GM20431 (cell line): ENCODE measurements around the gene LCN15.
"Not testable (repeated sequence)": the region's sequence is repeated elsewhere in the genome, so short reads cannot be mapped to it uniquely, and the experiment has no call there.

Experiments
- in situ Hi-C: fragments of 300-500 bp; cut with MseI, MboI; formaldehyde crosslinking; loops from one replicate; pipeline ENCODE4 v1.15.0; 2020; ENCODE audit warnings: low sequenced_read_pairs; ENCODE audit not compliant: unreplicated experiment

Gene LCN15

GRCh38 chr9:136779808-136780207 is 15.5 kb upstream of the LCN15 start:
- in situ Hi-C loops: loop anchor here (10.0 kb wide), 1 partner anchor 255 kb away; the partner anchor contains the start of gene FUT7

- in situ Hi-C loops: no loop called here
Measured at GRCh38 chr9:136777359-136777758, 13.0 kb upstream of the LCN15 start.

- in situ Hi-C loops: no loop called here
Measured at GRCh38 chr9:136776947-136777346, 12.6 kb upstream of the LCN15 start.

GRCh38 chr9:136775191-136775590 is 10.9 kb upstream of the LCN15 start:
- in situ Hi-C loops: no loop called here

- in situ Hi-C loops: no loop called here
Measured at GRCh38 chr9:136774416-136775045, 10.2 kb upstream of the LCN15 start.

- in situ Hi-C loops: no loop called here
Measured at GRCh38 chr9:136773386-136774044, 9.2 kb upstream of the LCN15 start.

GRCh38 chr9:136771907-136772415 is 7.6 kb upstream of the LCN15 start:
- in situ Hi-C loops: no loop called here

GRCh38 chr9:136769710-136770191 is 5.4 kb upstream of the LCN15 start:
- in situ Hi-C loops: no loop called here

GRCh38 chr9:136766410-136767120 is 2.2 kb upstream of the LCN15 start:
- in situ Hi-C loops: not testable (repeated sequence)

GRCh38 chr9:136765745-136766409 is 1.6 kb upstream of the LCN15 start:
- in situ Hi-C loops: not testable (repeated sequence)

- in situ Hi-C loops: no loop called here
Measured at GRCh38 chr9:136765041-136765440, 723 bp upstream of the LCN15 start.

- in situ Hi-C loops: no loop called here
Measured at GRCh38 chr9:136763649-136764035, 676 bp downstream of the LCN15 start.

- in situ Hi-C loops: no loop called here
Measured at GRCh38 chr9:136762915-136763648, 1.2 kb downstream of the LCN15 start.

- in situ Hi-C loops: no loop called here
Measured at GRCh38 chr9:136762221-136762691, 2.1 kb downstream of the LCN15 start.

GRCh38 chr9:136761545-136761981 is 2.8 kb downstream of the LCN15 start:
- in situ Hi-C loops: no loop called here

GRCh38 chr9:136760834-136761544 is 3.3 kb downstream of the LCN15 start:
- in situ Hi-C loops: not testable (repeated sequence)

- in situ Hi-C loops: no loop called here
Measured at GRCh38 chr9:136760424-136760823, 3.9 kb downstream of the LCN15 start.

GRCh38 chr9:136759436-136760325 is 4.6 kb downstream of the LCN15 start:
- in situ Hi-C loops: no loop called here
